IMR-90 (cell line): ENCODE results near the gene GRAMD4. TPM values are rescaled to one million over a fixed set of nuclear protein-coding genes. Genes with fewer than 3 reads are reported as not detected.

Experiments
- ATAC-seq: fragments of 200-7000 bp; cut with Tn5 transposase; 2 replicates; pipeline ENCODE4 v1.9.1; 2020; ENCODE audit warnings: low read depth, mild to moderate bottlenecking, moderate library complexity
- BruUV-seq: library from RNA; stranded (reverse); fragments of 400-500 nt; replicated peaks from 2 replicates; lab custom pipeline; 2021; lab: Mats Ljungman, UMichigan
- CTCF ChIA-PET: fragments of 300-600 bp; formaldehyde crosslinking; extraction: SDS; loops from one replicate; lab custom pipeline; 2021; ENCODE audit warnings: antibody characterized with exemption; lab: Yijun Ruan, JAX
- POLR2A ChIA-PET: fragments of 300-600 bp; sonication (Branson Sonifier 250); formaldehyde crosslinking; loops from one replicate; lab custom pipeline; 2022; ENCODE audit warnings: antibody characterized with exemption; ENCODE audit not compliant: unreplicated experiment; lab: Charles Lee
- DNase-seq: peaks from one replicate; pipeline ENCODE4 v3.0.0; 2013
- H2AFZ ChIP-seq: replicated peaks from 2 replicates; pipeline ENCODE3; 2013; ENCODE audit warnings: low read length, mild to moderate bottlenecking; ENCODE audit not compliant: poor library complexity
- H2AK5ac ChIP-seq: 2 replicates; pipeline ENCODE4 v1.6.1; 2013; ENCODE audit warnings: low read depth, low read length, inconsistent platforms
- H2AK9ac ChIP-seq: replicated peaks from 2 replicates; pipeline ENCODE3; 2013; ENCODE audit warnings: mild to moderate bottlenecking, low read depth, low read length, moderate library complexity; ENCODE audit not compliant: poor library complexity
- H2BK120ac ChIP-seq: 2 replicates; pipeline ENCODE4 v1.6.1; 2013; ENCODE audit warnings: low read depth, low read length, inconsistent platforms
- H2BK15ac ChIP-seq: 3 replicates; pipeline ENCODE4 v1.6.1; 2013; ENCODE audit warnings: low read depth, low read length, inconsistent platforms
- H2BK20ac ChIP-seq: 2 replicates; pipeline ENCODE4 v1.6.1; 2013; ENCODE audit warnings: low read depth, mild to moderate bottlenecking, inconsistent platforms, low read length, moderate library complexity
- H2BK5ac ChIP-seq: 2 replicates; pipeline ENCODE4 v1.6.1; 2013; ENCODE audit warnings: mild to moderate bottlenecking, low read depth, low read length, inconsistent platforms; ENCODE audit not compliant: poor library complexity, severe bottlenecking
- H3K14ac ChIP-seq: replicated peaks from 2 replicates; pipeline ENCODE4 v1.6.1; 2013; ENCODE audit warnings: low read depth, low read length, inconsistent platforms
- H3K18ac ChIP-seq: 2 replicates; pipeline ENCODE4 v1.6.1; 2013; ENCODE audit warnings: low read depth, low read length, control low read depth
- H3K23ac ChIP-seq: 2 replicates; pipeline ENCODE4 v1.6.1; 2013; ENCODE audit warnings: low read depth, low read length, inconsistent platforms
- H3K27ac ChIP-seq: 2 replicates; pipeline ENCODE4 v1.5.1; 2013; ENCODE audit warnings: mild to moderate bottlenecking, control low read depth, low read length; ENCODE audit not compliant: insufficient read depth
- H3K27me3 ChIP-seq: 2 replicates; pipeline ENCODE4 v1.6.1; 2013; ENCODE audit warnings: low read length; ENCODE audit not compliant: control insufficient read depth, insufficient read depth
- H3K36me3 ChIP-seq: 2 replicates; pipeline ENCODE4 v1.6.1; 2013; ENCODE audit warnings: low read length, mixed read lengths; ENCODE audit not compliant: control insufficient read depth, insufficient read depth
- H3K4ac ChIP-seq: 2 replicates; pipeline ENCODE4 v1.6.1; 2013; ENCODE audit warnings: low read depth, low read length, inconsistent platforms
- H3K4me1 ChIP-seq: 2 replicates; pipeline ENCODE4 v1.6.1; 2013; ENCODE audit warnings: low read length, mixed read lengths; ENCODE audit not compliant: control insufficient read depth, insufficient read depth
- H3K4me2 ChIP-seq: 2 replicates; pipeline ENCODE4 v1.6.1; 2013; ENCODE audit warnings: low read depth, mild to moderate bottlenecking, control low read depth, low read length, moderate library complexity
- H3K4me3 ChIP-seq: 2 replicates; pipeline ENCODE4 v1.5.1; 2013; ENCODE audit warnings: low read depth, mild to moderate bottlenecking, control low read depth, low read length, moderate library complexity; ENCODE audit not compliant: insufficient read depth
- H3K56ac ChIP-seq: 2 replicates; pipeline ENCODE4 v1.6.1; 2013; ENCODE audit warnings: low read length, inconsistent platforms; ENCODE audit not compliant: insufficient read depth; ENCODE audit errors: extremely low read depth
- H3K79me1 ChIP-seq, 2 experiments: 2 replicates each; pipeline ENCODE4 v1.6.1; 2013; ENCODE audit warnings: low read length in 2 of 2, inconsistent platforms in 1 of 2, low read depth in 1 of 2
- H3K9ac ChIP-seq: 2 replicates; pipeline ENCODE4 v1.6.1; 2013; ENCODE audit warnings: low read depth, low read length, control low read depth
- H3K9me1 ChIP-seq: 2 replicates; pipeline ENCODE4 v1.6.1; 2013; ENCODE audit warnings: low read length, inconsistent platforms; ENCODE audit not compliant: insufficient read depth
- H3K9me3 ChIP-seq: 2 replicates; pipeline ENCODE4 v1.6.1; 2013; ENCODE audit warnings: low read length; ENCODE audit not compliant: control insufficient read depth, insufficient read depth
- H4K20me1 ChIP-seq: 2 replicates; pipeline ENCODE4 v1.6.1; 2013; ENCODE audit warnings: low read length, inconsistent platforms; ENCODE audit not compliant: insufficient read depth
- H4K5ac ChIP-seq: 2 replicates; pipeline ENCODE4 v1.6.1; 2013; ENCODE audit warnings: mild to moderate bottlenecking, low read depth, low read length, control low read depth
- H4K8ac ChIP-seq, 2 experiments: 2 replicates each; pipeline ENCODE4 v1.6.1; 2013; ENCODE audit warnings: low read depth in 2 of 2, low read length in 2 of 2, control low read depth in 1 of 2, inconsistent platforms in 1 of 2
- H4K91ac ChIP-seq: 2 replicates; pipeline ENCODE4 v1.6.1; 2013; ENCODE audit warnings: low read depth, low read length, inconsistent platforms; ENCODE audit not compliant: insufficient read depth
- BHLHE40 ChIP-seq: fragments of 150-350 bp; IDR thresholded peaks from 2 replicates; pipeline ENCODE4 v1.6.1; 2016; ENCODE audit warnings: mild to moderate bottlenecking, low read depth, low read length
- CHD1 ChIP-seq: IDR thresholded peaks from 2 replicates; pipeline ENCODE4 v1.6.1; 2012; ENCODE audit warnings: low read depth, low read length, improper control_type of control experiment
- FOS ChIP-seq: fragments of 150-350 bp; IDR thresholded peaks from 2 replicates; pipeline ENCODE4 v1.6.1; 2016; ENCODE audit warnings: low read depth, low read length
- MAFK ChIP-seq: IDR thresholded peaks from 2 replicates; pipeline ENCODE4 v1.6.1; 2012; ENCODE audit warnings: low read depth, low read length, improper control_type of control experiment
- MAZ ChIP-seq: IDR thresholded peaks from 2 replicates; pipeline ENCODE4 v1.6.1; 2012; ENCODE audit warnings: low read depth, mild to moderate bottlenecking, low read length, improper control_type of control experiment, moderate library complexity, borderline replicate concordance
- NFE2L2 ChIP-seq: fragments of 150-350 bp; IDR thresholded peaks from 2 replicates; pipeline ENCODE4 v1.6.1; 2016; ENCODE audit warnings: low read depth, mild to moderate bottlenecking, low read length
- POLR2A ChIP-seq: IDR thresholded peaks from 2 replicates; pipeline ENCODE4 v1.6.1; 2012; ENCODE audit warnings: mild to moderate bottlenecking, low read depth, low read length
- RAD21 ChIP-seq: IDR thresholded peaks from 2 replicates; pipeline ENCODE4 v1.6.1; 2012; ENCODE audit warnings: low read length, improper control_type of control experiment
- RCOR1 ChIP-seq: IDR thresholded peaks from 2 replicates; pipeline ENCODE4 v1.6.1; 2012; ENCODE audit warnings: mild to moderate bottlenecking, low read length, improper control_type of control experiment; ENCODE audit not compliant: insufficient replicate concordance
- RFX5 ChIP-seq: IDR thresholded peaks from 2 replicates; pipeline ENCODE4 v1.8.0; 2012; ENCODE audit warnings: low read depth, mild to moderate bottlenecking, low read length, moderate library complexity
- SMC3 ChIP-seq: fragments of 150-350 bp; IDR thresholded peaks from 2 replicates; pipeline ENCODE4 v1.6.1; 2016; ENCODE audit warnings: low read depth, mild to moderate bottlenecking, antibody characterized with exemption, low read length, moderate library complexity
- WGBS, 2 experiments: methylation state at CpG; one replicate each; pipeline versions ENCODE4 v1.1.5 to v1.1.7; 2013; ENCODE audit warnings: missing lambda C conversion rate in 2 of 2; ENCODE audit not compliant: insufficient read length in 1 of 2; ENCODE audit errors: extremely low coverage in 2 of 2; 5-methylcytosine and 5-hydroxymethylcytosine counted together
- dilution Hi-C: fragments of 300-500 bp; cut with HindIII; formaldehyde crosslinking; loops from one replicate; pipeline ENCODE4 v1.14.3; 2018; ENCODE audit warnings: low sequenced_read_pairs; ENCODE audit not compliant: unreplicated experiment
- in situ Hi-C: fragments of 300-500 bp; cut with MboI; formaldehyde crosslinking; loops from 3 replicates; pipeline ENCODE4 v1.14.3; 2019; ENCODE audit warnings: low sequenced_read_pairs, inconsistent platforms, mixed read lengths
- intact Hi-C: fragments of 100-400 bp; cut with micrococcal nuclease; formaldehyde crosslinking; loops from 2 replicates; pipeline ENCODE4 v1.10.0; 2022
- polyA plus RNA-seq, 3 experiments: library from polyadenylated mRNA; depleted of rRNA; stranded (reverse); fragments of >200 nt; gene quantifications; 2 replicates each; pipeline ENCODE4 v1.2.3, GENCODE V29; 2012; ENCODE audit warnings: low replicate concordance in 1 of 3
- total RNA-seq: library from RNA; depleted of rRNA; stranded (reverse); fragments of >200 nt; gene quantifications from 2 replicates; pipeline ENCODE4 v1.2.3, GENCODE V29; 2012
- TF ChIP-seq, protein P1 (sequence below): fragments of 150-350 bp; IDR thresholded peaks from 2 replicates; pipeline ENCODE4 v1.6.1; 2016; ENCODE audit warnings: low read depth, mild to moderate bottlenecking, low read length, moderate library complexity, borderline replicate concordance

Gene GRAMD4
- total and polyA plus RNA-seq, 2 of the 4 experiments (the other 2 are of a cell fraction), result 2.7 to 5.8 TPM

DNA sequence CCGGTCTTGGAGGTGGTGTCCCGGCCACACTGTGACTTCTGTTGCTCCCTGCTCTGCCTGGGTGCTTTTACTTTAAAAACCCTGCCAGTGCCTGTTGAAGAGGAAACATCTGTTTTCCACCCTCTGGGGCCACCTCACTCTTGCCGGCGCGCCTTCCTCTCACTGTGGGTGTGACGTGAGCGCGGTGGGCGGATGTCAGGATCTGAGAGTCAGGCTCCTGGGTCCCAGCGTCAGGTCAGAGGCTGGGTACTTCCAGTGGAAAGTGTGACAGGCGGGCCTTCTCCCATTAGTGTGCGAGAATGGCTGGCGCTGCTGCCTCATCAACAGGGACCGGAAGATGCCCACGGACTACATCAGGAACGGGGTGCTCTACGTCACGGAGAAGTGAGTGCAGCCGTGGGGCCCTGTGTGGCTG lies 54.2 kb downstream of the GRAMD4 start:
- Histone ChIP-seq H3K4me2 (no peak overlapping the region), H2BK15ac (no peak overlapping the region), H3K56ac (no peak overlapping the region), H3K4ac (no peak overlapping the region), H2BK120ac (no peak overlapping the region), H4K8ac (no peak overlapping the region), H3K23ac (no peak overlapping the region), H2BK5ac (no peak overlapping the region), H4K91ac (no peak overlapping the region), H2AFZ (no peak overlapping the region), H3K27ac (no peak overlapping the region), H3K9ac (no peak overlapping the region), H3K4me3 (no peak overlapping the region), H3K9me3 (no peaks in the 10 kb centered on the region), H3K36me3 (peaks cover 59% of the 10 kb centered on the region; the same call in 1 of the 2 replicates), H4K20me1 (peaks cover 7% of the 10 kb centered on the region; the same call in 1 of the 2 replicates), H3K27me3 (no peaks in the 10 kb centered on the region), H3K18ac (no peak overlapping the region), H2BK20ac (no peak overlapping the region), H2AK5ac (no peak overlapping the region), H2AK9ac (no peak overlapping the region), H3K14ac (no peak overlapping the region), H3K79me1 (no peaks in the 10 kb centered on the region), H3K4me1 (peaks cover 7% of the 10 kb centered on the region), H3K9me1 (no peaks in the 10 kb centered on the region), H4K5ac (no peak overlapping the region)
- dilution Hi-C loops, result no loop called here
- intact Hi-C loops, result no loop called here
- POLR2A ChIA-PET, result no interaction called here
- WGBS, 2 experiments, result 94% methylated on average over 17 of the region's 19 CpGs; no CpG with 5 or more reads in 1 of the 2 experiments
- in situ Hi-C loops, result no loop called here
- no TSS peak for BruUV-seq
- CTCF ChIA-PET, result no interaction called here
- no peak for TF ChIP-seq MAFK
- TF ChIP-seq SMC3, result no peak
- no peak for TF ChIP-seq CHD1
- no peak for TF ChIP-seq MAZ
- no peak for TF ChIP-seq BHLHE40
- TF ChIP-seq, protein P1, sequence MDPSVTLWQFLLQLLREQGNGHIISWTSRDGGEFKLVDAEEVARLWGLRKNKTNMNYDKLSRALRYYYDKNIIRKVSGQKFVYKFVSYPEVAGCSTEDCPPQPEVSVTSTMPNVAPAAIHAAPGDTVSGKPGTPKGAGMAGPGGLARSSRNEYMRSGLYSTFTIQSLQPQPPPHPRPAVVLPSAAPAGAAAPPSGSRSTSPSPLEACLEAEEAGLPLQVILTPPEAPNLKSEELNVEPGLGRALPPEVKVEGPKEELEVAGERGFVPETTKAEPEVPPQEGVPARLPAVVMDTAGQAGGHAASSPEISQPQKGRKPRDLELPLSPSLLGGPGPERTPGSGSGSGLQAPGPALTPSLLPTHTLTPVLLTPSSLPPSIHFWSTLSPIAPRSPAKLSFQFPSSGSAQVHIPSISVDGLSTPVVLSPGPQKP, result no peak
- TF ChIP-seq RAD21, result no peak
- no peak for TF ChIP-seq RFX5
- TF ChIP-seq RCOR1, result no peak
- no peak for TF ChIP-seq FOS
- no peak for TF ChIP-seq NFE2L2
- TF ChIP-seq POLR2A, result no peak
- no peak for DNase-seq
- no peak for ATAC-seq
